Measurements from ENCODE around the gene WNT7B. TPM values are rescaled to one million over a fixed set of nuclear protein-coding genes. Genes with fewer than 3 reads are reported as not detected.
A peak's percentile ranks its signal among the peaks of the same experiment; 100 is the strongest.

Gene WNT7B
- total RNA-seq, 3 donors from 2014 or later (not counting 1 experiment from before 2014, with no cell fraction given) = not detected

DNA sequence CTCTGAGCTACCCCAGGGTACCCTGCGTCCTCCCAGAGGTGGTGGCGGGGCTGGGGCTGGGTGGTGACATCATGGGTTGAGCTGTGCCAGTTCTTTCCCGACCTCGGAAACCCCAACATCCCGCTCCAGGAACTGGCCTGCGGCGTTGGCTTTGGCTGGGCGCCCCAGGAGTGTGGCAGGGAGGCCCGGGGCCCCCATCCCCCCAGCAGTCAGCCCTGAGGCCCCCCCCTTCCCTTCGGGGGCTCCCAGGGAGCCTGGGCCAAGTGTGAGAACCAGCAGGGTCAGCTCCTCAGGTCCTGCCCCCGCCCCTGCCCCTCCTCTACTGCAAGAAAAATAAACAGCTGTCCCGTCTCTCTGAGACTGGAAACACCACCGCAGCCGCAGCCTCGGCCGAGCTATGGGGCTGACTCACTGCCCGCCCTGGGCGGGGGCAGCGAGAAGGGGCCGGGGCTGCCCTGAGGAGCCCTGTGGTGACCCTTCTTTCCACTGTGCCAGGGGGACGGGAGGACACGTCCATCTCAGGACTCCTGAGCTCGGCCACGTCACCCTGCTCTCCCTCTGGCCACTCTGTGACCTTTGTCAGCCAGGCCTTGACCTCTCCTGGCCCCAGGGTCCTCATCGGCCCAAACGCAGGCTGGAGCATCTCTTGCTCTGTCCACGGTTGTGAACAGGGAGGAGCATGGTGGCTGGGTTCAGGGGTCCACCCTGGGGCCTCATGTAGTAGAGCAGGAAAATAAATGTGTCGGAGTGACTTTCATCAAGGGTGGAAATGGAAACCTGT, 73.4 kb downstream of the WNT7B start:
- Histone ChIP-seq H3K4me1 (ENCODE audit: control insufficient read depth, insufficient read depth, low read length) (no peaks in the 10 kb centered on the region), H3K9me3 (ENCODE audit: control insufficient read depth, insufficient read depth, low read length) (no peaks in the 10 kb centered on the region), H3K36me3 (ENCODE audit: control insufficient read depth, insufficient read depth, low read length) (no peaks in the 10 kb centered on the region), H3K27ac (ENCODE audit: low read length) (no peak overlapping the region), H3K27me3 (ENCODE audit: control insufficient read depth, insufficient read depth, low read length) (no peaks in the 10 kb centered on the region), H3K4me3 (ENCODE audit: low read length) (no peak overlapping the region)
- Mint-ChIP-seq H3K27ac (no peak overlapping the region), H3K4me1 (no peaks in the 10 kb centered on the region), H3K4me3 (no peak overlapping the region), H3K9me3 (no peaks in the 10 kb centered on the region), H3K36me3 (no peaks in the 10 kb centered on the region), H3K27me3 (ENCODE audit: low read depth in 2 of 2) (peaks cover 18 to 22% of the 10 kb centered on the region in 2 donors)
- TF ChIP-seq, protein P1, sequence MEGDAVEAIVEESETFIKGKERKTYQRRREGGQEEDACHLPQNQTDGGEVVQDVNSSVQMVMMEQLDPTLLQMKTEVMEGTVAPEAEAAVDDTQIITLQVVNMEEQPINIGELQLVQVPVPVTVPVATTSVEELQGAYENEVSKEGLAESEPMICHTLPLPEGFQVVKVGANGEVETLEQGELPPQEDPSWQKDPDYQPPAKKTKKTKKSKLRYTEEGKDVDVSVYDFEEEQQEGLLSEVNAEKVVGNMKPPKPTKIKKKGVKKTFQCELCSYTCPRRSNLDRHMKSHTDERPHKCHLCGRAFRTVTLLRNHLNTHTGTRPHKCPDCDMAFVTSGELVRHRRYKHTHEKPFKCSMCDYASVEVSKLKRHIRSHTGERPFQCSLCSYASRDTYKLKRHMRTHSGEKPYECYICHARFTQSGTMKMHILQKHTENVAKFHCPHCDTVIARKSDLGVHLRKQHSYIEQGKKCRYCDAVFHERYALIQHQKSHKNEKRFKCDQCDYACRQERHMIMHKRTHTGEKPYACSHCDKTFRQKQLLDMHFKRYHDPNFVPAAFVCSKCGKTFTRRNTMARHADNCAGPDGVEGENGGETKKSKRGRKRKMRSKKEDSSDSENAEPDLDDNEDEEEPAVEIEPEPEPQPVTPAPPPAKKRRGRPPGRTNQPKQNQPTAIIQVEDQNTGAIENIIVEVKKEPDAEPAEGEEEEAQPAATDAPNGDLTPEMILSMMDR (IDR thresholded peaks at IDR 0.05) = no peak
- ATAC-seq (peak in 1 of 3 donors; percentile 33), DNase-seq (no peak)
- intact Hi-C loops (cut with micrococcal nuclease) = no loop called here
- WGBS (ENCODE audit: insufficient coverage) = 16% methylated on average over 28 of the region's 28 CpGs

DNA sequence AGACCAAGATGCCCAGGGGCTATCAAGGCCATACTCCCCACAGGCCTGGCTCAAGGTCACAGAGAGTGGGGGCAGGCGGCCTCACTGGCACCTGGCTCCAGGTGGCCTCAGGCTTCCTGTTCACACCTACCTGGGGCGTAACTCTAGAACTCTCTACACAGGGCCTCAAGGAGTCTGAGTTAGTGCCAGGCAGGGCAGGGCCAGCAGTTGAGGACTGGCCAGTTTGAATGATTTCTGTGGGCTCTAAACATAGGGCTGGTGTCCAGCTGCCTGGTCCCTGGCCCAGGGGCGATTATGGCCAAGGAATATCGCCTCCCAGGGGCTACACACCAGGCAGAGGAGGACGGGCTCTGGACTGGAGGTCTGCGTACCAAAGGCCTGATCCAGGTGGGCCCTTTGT, 79.2 kb downstream of the WNT7B start:
- Histone ChIP-seq H3K4me3 (ENCODE audit: low read length) (no peak overlapping the region), H3K9me3 (ENCODE audit: control insufficient read depth, insufficient read depth, low read length) (no peaks in the 10 kb centered on the region), H3K4me1 (ENCODE audit: control insufficient read depth, insufficient read depth, low read length) (no peaks in the 10 kb centered on the region), H3K27ac (ENCODE audit: low read length) (no peak overlapping the region), H3K36me3 (ENCODE audit: control insufficient read depth, insufficient read depth, low read length) (no peaks in the 10 kb centered on the region), H3K27me3 (ENCODE audit: control insufficient read depth, insufficient read depth, low read length) (no peaks in the 10 kb centered on the region)
- H3K27ac Mint-ChIP-seq = no peak overlapping the region
- TF ChIP-seq, protein P1 (IDR thresholded peaks at IDR 0.05) = no peak
- H3K4me1 Mint-ChIP-seq = no peaks in the 10 kb centered on the region
- 77% methylated on average over 6 of the region's 6 CpGs for WGBS (ENCODE audit: insufficient coverage)
- no peaks in the 10 kb centered on the region for H3K36me3 Mint-ChIP-seq
- H3K4me3 Mint-ChIP-seq = no peak overlapping the region
- intact Hi-C loops (cut with micrococcal nuclease) = no loop called here
- peaks cover 9 to 12% of the 10 kb centered on the region in 2 donors for H3K27me3 Mint-ChIP-seq (ENCODE audit: low read depth in 2 of 2)
- H3K9me3 Mint-ChIP-seq = no peaks in the 10 kb centered on the region
- no peak for ATAC-seq
- no peak for DNase-seq

DNA sequence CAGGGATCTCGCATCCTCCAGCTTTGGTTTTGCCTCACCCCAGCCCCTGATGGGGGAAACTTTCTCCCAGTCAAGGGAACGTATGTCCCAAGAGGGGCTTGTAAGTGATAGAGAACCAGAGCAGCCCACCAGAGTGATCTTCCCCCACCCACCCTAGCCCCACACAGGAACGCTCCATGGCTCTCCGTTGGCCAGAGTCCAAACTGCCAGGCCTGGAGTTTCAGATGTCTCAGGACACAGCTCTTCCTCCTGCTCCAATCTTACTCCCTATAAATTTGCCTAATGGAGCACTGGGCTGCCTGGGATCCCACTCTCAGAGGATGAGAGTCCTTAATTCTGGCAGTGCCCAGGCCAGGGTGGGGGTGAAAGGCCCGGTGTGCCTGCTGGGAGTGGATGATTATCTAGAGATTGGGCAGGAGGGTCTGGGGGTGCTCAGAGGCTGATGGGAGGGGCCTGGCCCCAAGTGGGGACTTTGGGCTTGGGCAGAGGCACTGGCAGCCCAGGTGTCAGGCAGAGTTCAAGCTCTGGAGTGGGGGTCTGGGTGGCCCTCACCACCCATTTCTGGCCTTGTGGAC, 79.9 kb downstream of the WNT7B start:
- Histone ChIP-seq H3K9me3 (ENCODE audit: control insufficient read depth, insufficient read depth, low read length) (no peaks in the 10 kb centered on the region), H3K36me3 (ENCODE audit: control insufficient read depth, insufficient read depth, low read length) (no peaks in the 10 kb centered on the region), H3K4me1 (ENCODE audit: control insufficient read depth, insufficient read depth, low read length) (no peaks in the 10 kb centered on the region), H3K27ac (ENCODE audit: low read length) (no peak overlapping the region), H3K27me3 (ENCODE audit: control insufficient read depth, insufficient read depth, low read length) (no peaks in the 10 kb centered on the region), H3K4me3 (ENCODE audit: low read length) (no peak overlapping the region)
- Mint-ChIP-seq H3K27ac (no peak overlapping the region), H3K27me3 (ENCODE audit: low read depth in 2 of 2) (peaks cover 4 to 8% of the 10 kb centered on the region in 2 donors), H3K4me3 (no peak overlapping the region), H3K36me3 (no peaks in the 10 kb centered on the region), H3K9me3 (no peaks in the 10 kb centered on the region), H3K4me1 (no peaks in the 10 kb centered on the region)
- intact Hi-C loops (cut with micrococcal nuclease) = no loop called here
- WGBS (ENCODE audit: insufficient coverage) = 85% methylated on average over 5 of the region's 5 CpGs
- DNase-seq (no peak), ATAC-seq (no peak)
- TF ChIP-seq, protein P1 (IDR thresholded peaks at IDR 0.05) = no peak
